GM19023 (cell line): ENCODE results near the gene FAM177A1.
A peak's percentile ranks its signal among the peaks of the same experiment; 100 is the strongest.

ENCODE experiments used
- ATAC-seq: cut with Tn5 transposase; IDR thresholded peaks from one replicate; pipeline ENCODE4 v1.9.1; 2021; ENCODE audit warnings: mild to moderate bottlenecking, moderate library complexity; ENCODE audit not compliant: unreplicated experiment

FAM177A1 gene

DNA sequence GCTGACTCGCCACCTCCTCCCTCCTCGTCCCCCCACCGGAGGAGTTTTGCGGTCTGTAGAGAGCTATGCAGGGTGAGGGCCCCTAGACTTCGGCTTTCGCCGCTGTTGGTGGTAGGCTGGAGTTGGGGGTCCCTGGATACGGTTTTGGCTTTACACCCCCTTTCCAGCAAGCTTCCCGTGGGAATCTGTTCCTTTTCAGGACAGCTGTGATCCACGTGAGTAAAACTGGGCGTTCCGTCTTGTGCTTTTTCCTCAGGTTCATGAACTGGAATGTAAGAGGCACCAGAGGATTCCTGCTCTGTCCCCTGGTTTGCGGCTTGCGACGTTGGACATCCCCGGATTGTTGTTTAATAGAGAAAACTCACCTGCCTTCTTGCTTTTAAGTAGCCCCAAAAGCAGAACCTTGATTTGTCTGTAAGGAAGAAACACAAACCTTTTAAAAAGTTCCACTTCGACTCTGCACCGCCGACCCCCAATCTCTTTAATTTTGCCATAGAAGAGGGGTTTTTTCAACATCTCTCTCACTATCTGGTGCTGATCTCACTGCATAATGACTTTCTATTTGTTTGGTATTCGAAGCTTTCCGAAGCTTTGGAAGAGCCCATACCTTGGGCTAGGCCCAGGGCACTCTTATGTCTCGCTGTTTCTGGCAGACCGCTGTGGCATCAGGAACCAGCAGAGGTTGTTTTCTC lies 76.8 kb downstream of the FAM177A1 start:
- ATAC-seq, result peak; percentile 38

DNA sequence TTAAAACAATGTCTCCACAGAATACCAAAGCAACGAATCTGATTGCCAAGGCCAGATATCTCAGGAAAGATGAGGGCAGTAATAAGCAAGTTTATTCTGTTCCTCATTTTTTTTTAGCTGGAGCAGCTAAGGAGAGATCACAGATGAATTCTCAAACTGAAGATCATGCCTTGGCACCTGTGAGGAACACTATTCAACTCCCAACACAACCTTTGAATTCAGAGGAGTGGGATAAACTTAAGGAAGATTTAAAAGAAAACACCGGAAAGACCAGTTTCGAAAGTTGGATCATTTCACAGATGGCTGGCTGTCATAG lies 77.3 kb downstream of the FAM177A1 start:
- no peak for ATAC-seq

DNA sequence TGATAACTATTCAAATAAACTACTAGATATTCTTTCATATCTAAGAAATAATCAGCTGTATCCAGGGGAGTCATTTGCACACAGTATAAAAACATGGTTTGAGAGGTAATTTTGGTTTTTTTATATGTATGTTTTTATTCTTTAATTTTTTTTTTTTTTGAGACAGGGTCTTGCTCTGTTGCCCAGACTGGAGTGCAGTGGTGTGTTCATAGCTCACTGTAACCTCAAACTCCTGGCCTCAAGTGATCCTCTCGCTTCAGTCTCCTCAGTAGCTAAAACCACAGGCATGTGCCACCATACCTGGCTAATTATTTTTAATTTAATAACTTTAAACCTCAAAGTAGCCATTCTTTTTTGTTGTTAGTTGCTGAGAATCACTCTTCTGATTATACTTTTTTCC lies 78.1 kb downstream of the FAM177A1 start:
- no peak for ATAC-seq
